ENCODE results near the gene NDUFA1.
"Not testable (repeated sequence)": the region's sequence is repeated elsewhere in the genome, so short reads cannot be mapped to it uniquely, and the experiment has no call there.

The NDUFA1 gene

GRCh38 chrX:119871599-119872395 lies at the start of gene NDUFA1, which contains the start of gene RNF113A:
Gene NDUFA1, plus strand, starts transcription at chrX:119871832. Its CDS starts 80 bp downstream, at chrX:119871912.
Gene RNF113A, minus strand, starts transcription at chrX:119871733. Its CDS starts 120 bp downstream, at chrX:119871613.
- TF ChIP-seq CTCF (conservative IDR thresholded peaks at IDR 0.05), result no peak
- peak within 1 kb of the TSS; percentile 58 for H3K27ac ChIP-seq

GRCh38 chrX:119824221-119824620 lies 47.4 kb upstream of the NDUFA1 start:
- H3K27ac ChIP-seq, result not testable (repeated sequence)

GRCh38 chrX:119826399-119826959 lies 45.2 kb upstream of the NDUFA1 start:
- TF ChIP-seq CTCF (conservative IDR thresholded peaks at IDR 0.05), result no peak
- no peak overlapping the region for H3K27ac ChIP-seq

GRCh38 chrX:119828446-119828845 lies 43.2 kb upstream of the NDUFA1 start:
- no peak for TF ChIP-seq CTCF (conservative IDR thresholded peaks at IDR 0.05)
- no peak overlapping the region for H3K27ac ChIP-seq

- no peak overlapping the region for H3K27ac ChIP-seq
- no peak for TF ChIP-seq CTCF (conservative IDR thresholded peaks at IDR 0.05)
Measured at GRCh38 chrX:119833905-119834304, 37.7 kb upstream of the NDUFA1 start.

- H3K27ac ChIP-seq, result peak within 1 kb of the TSS; percentile 62
- no peak for TF ChIP-seq CTCF (conservative IDR thresholded peaks at IDR 0.05)
Measured at GRCh38 chrX:119852382-119853353, 19.0 kb upstream of the NDUFA1 start, which contains the start of gene UPF3B. Gene UPF3B, minus strand, starts transcription at chrX:119852963. Its CDS starts 35 bp downstream, at chrX:119852928.

- no peak for TF ChIP-seq CTCF (conservative IDR thresholded peaks at IDR 0.05)
- H3K27ac ChIP-seq, result peak overlapping the region; percentile 62
Measured at GRCh38 chrX:119853444-119853843, 18.2 kb upstream of the NDUFA1 start.

Measured in VCaP (cell line).